Heart right ventricle (tissue), 16 donors: ENCODE measurements around the gene KRT38. TPM values are rescaled to one million over a fixed set of nuclear protein-coding genes. Genes with fewer than 3 reads are reported as not detected.

Experiments
- ATAC-seq, 8 donors: fragments of 200-7000 bp; cut with Tn5 transposase; one replicate each; pipeline ENCODE4 v1.9.1; 2020; ENCODE audit warnings: mild to moderate bottlenecking in 8 of 8, moderate library complexity in 8 of 8, moderate number of reproducible peaks in 1 of 8
- DNase-seq, 2 donors: peaks; one replicate each; pipeline ENCODE4 v3.0.0-alpha.2; 2020
- H3K27ac ChIP-seq, 10 donors: fragments of 200-600 bp; sonication (generic) in 2 of 10; one replicate each; pipeline versions ENCODE4 v1.5.0 to v1.8.0; 2020 to 2022; ENCODE audit warnings: mild to moderate bottlenecking in 3 of 10
- H3K27me3 ChIP-seq, 7 donors: fragments of 200-600 bp; one replicate each; pipeline ENCODE4 v1.8.0; 2021 to 2022; ENCODE audit warnings: mild to moderate bottlenecking in 2 of 7
- H3K36me3 ChIP-seq, 9 donors: fragments of 200-600 bp; sonication (generic) in 1 of 9; one replicate each; pipeline versions ENCODE4 v1.5.0 to v1.8.0; 2020 to 2022; ENCODE audit warnings: mild to moderate bottlenecking in 2 of 9
- H3K4me1 ChIP-seq, 9 donors: fragments of 200-600 bp; sonication (generic) in 1 of 9; one replicate each; pipeline versions ENCODE4 v1.5.0 to v1.8.0; 2020 to 2022; ENCODE audit warnings: mild to moderate bottlenecking in 4 of 9
- H3K4me3 ChIP-seq, 10 donors: fragments of 200-600 bp; sonication (generic) in 2 of 10; one replicate each; pipeline versions ENCODE4 v1.5.0 to v1.8.0; 2020 to 2022; ENCODE audit warnings: mild to moderate bottlenecking in 7 of 10, moderate library complexity in 2 of 10
- H3K9me3 ChIP-seq, 11 donors: fragments of 200-600 bp in 10 of 11; sonication (generic) in 2 of 11; one replicate each; pipeline versions ENCODE4 v1.5.0 to v1.8.0; 2013 to 2022; ENCODE audit warnings: mild to moderate bottlenecking in 2 of 11, control low read depth in 1 of 11, moderate library complexity in 1 of 11
- CTCF ChIP-seq, 9 donors: fragments of 200-600 bp; sonication (generic) in 2 of 9; IDR thresholded peaks; one replicate each; pipeline versions ENCODE4 v1.5.0 to v1.8.0; 2021 to 2022; ENCODE audit warnings: antibody characterized with exemption in 9 of 9, mild to moderate bottlenecking in 5 of 9, moderate library complexity in 1 of 9
- WGBS, 2 donors: extraction: QIAGEN DNeasy Blood & Tissue Kit; methylation state at CpG; one replicate each; pipeline ENCODE4 v1.1.7; 2013; ENCODE audit warnings: inconsistent platforms in 1 of 2; 5-methylcytosine and 5-hydroxymethylcytosine counted together
- intact Hi-C, 10 donors: fragments of 100-400 bp; cut with DNase I; formaldehyde crosslinking; loops; one replicate each; pipeline versions ENCODE4 v1.11.1 to v1.14.2; 2022
- polyA plus RNA-seq, 2 donors: library from polyadenylated mRNA; stranded (reverse); fragments of 200-250 nt; gene quantifications; one replicate each; pipeline ENCODE4 v1.2.3, GENCODE V29; 2013
- total RNA-seq, 10 donors: library from RNA; stranded (reverse); fragmentation: NEBNext Ultra II Directional in 3 of 10; extraction: Animal tissue kit (Norgen Biotek cat#: 25700) in 3 of 10; gene quantifications; one replicate each; pipeline versions ENCODE4 v1.2.1 to v1.2.4, GENCODE V29; 2021 to 2023
- donor health status: Arrhythmogenic right ventricular cardiomyopathy.
- donor health status: ischemic (EF 13 %, LVEDD 7.1; RV severe dilation, severe dysfunction).
- donor health status: healthy with polysubstance abuse.
- donor health status: DM: no; HTN: yes; CAD: no.
- donor health status: DM: no; HTN: no; CAD: no.
- donor health status: ischemic (EF 25% LVEDD 6.9; RV normal size, moderate dysfunction).
- donor health status: ischemic (EF 25% LVEDD 5.7; RV mildly dilated, moderate dysfunction).
- donor health status: healthy.
- donor health status: DM: yes; HTN: yes; CAD: no.
- donor health status: Ischemic cardiomyopathy.
- donor health status: ischemic (EF 35%, LVEDD 5.7; RV mildly dilated, moderate dysfunction).
- donor health status: nonischemic (EF 11% LVEDD 7.7; RV severe dilation, severe dysfunction).
- donor health status: DM: yes; HTN: yes; CAD: no.
- donor health status: PGD.
- donor health status: ischemic (EF 29% LVEDD 5.4; RV normal size, mild dysfunction).
- donor health status: nonischemic (EF 23%, LVEDD 6.1; RV moderate dilation, normal function).

Gene KRT38
- total and polyA plus RNA-seq, 12 donors, result not detected

GRCh38 chr17:41442739-41443138 is 2.0 kb upstream of the KRT38 start:
- intact Hi-C loops, result no loop called here
- Histone ChIP-seq H3K9me3 (peaks cover 0 to 9% (median 0%) of the 10 kb centered on the region in 11 donors), H3K27me3 (peaks cover 0 to 73% (median 40%) of the 10 kb centered on the region in 7 donors), H3K4me3 (no peak overlapping the region), H3K27ac (no peak overlapping the region), H3K4me1 (no peaks in the 10 kb centered on the region), H3K36me3 (no peaks in the 10 kb centered on the region)
- ATAC-seq (no peak), DNase-seq (no peak)
- TF ChIP-seq CTCF (IDR thresholded peaks at IDR 0.05), result no peak
- 74 to 84% methylated on average over 4 of the region's 4 CpGs for WGBS, 2 donors

GRCh38 chr17:41439375-41439774 is 1.4 kb downstream of the KRT38 start:
- Histone ChIP-seq H3K36me3 (no peaks in the 10 kb centered on the region), H3K9me3 (peaks cover 0 to 2% (median 0%) of the 10 kb centered on the region in 11 donors), H3K27ac (no peak overlapping the region), H3K27me3 (peaks cover 0 to 53% (median 24%) of the 10 kb centered on the region in 7 donors), H3K4me1 (peaks cover 0 to 8% (median 0%) of the 10 kb centered on the region in 9 donors), H3K4me3 (no peak overlapping the region)
- no peak for TF ChIP-seq CTCF (IDR thresholded peaks at IDR 0.05)
- DNase-seq, result no peak
- 62 to 67% methylated on average over 5 of the region's 5 CpGs for WGBS, 2 donors
- intact Hi-C loops, result no loop called here
- no peak for ATAC-seq

- peaks cover 0 to 16% (median 0%) of the 10 kb centered on the region in 9 donors for H3K4me1 ChIP-seq
- intact Hi-C loops, result no loop called here
- no peak overlapping the region for H3K27ac ChIP-seq
- DNase-seq (no peak), ATAC-seq (no peak)
- no peak for TF ChIP-seq CTCF (IDR thresholded peaks at IDR 0.05)
- H3K36me3 ChIP-seq, result no peaks in the 10 kb centered on the region
- H3K27me3 ChIP-seq, result peaks cover 0 to 41% (median 21%) of the 10 kb centered on the region in 7 donors
- no peaks in the 10 kb centered on the region for H3K9me3 ChIP-seq
- H3K4me3 ChIP-seq, result no peak overlapping the region
- WGBS, 2 donors, result 76 to 84% methylated on average over 9 of the region's 9 CpGs
Measured at GRCh38 chr17:41437769-41438168, 3.0 kb downstream of the KRT38 start.

GRCh38 chr17:41437254-41437653 is 3.5 kb downstream of the KRT38 start:
- no peak for TF ChIP-seq CTCF (IDR thresholded peaks at IDR 0.05)
- peaks cover 0 to 16% (median 0%) of the 10 kb centered on the region in 9 donors for H3K4me1 ChIP-seq
- WGBS, 2 donors, result 78 to 82% methylated on average over 7 of the region's 7 CpGs
- intact Hi-C loops, result no loop called here
- H3K4me3 ChIP-seq, result no peak overlapping the region
- ATAC-seq (no peak), DNase-seq (no peak)
- peaks cover 0 to 37% (median 16%) of the 10 kb centered on the region in 7 donors for H3K27me3 ChIP-seq
- H3K27ac ChIP-seq, result no peak overlapping the region
- no peaks in the 10 kb centered on the region for H3K36me3 ChIP-seq
- no peaks in the 10 kb centered on the region for H3K9me3 ChIP-seq
